Loucy (cell line): ENCODE data around the gene GLRX2.

Experiments
- H2AFZ ChIP-seq: fragments of 200-600 bp; sonication (generic); 2 replicates; pipeline ENCODE4 v1.6.0; 2016; ENCODE audit warnings: antibody characterized with exemption, mild to moderate bottlenecking, low read length, moderate library complexity
- H3F3A ChIP-seq: fragments of 200-600 bp; 2 replicates; pipeline ENCODE4 v1.6.0; 2016; ENCODE audit warnings: antibody characterized with exemption, low read depth, mild to moderate bottlenecking
- H3K27me3 ChIP-seq: fragments of 200-600 bp; sonication (generic); 2 replicates; pipeline ENCODE4 v1.6.1; 2014; ENCODE audit warnings: low read length, mild to moderate bottlenecking; ENCODE audit not compliant: insufficient read depth, poor library complexity, severe bottlenecking
- H3K36me3 ChIP-seq: fragments of 200-600 bp; sonication (generic); 2 replicates; pipeline ENCODE4 v1.6.1; 2016; ENCODE audit warnings: low read length; ENCODE audit not compliant: insufficient read depth
- H3K4me1 ChIP-seq: fragments of 200-600 bp; sonication (generic); 2 replicates; pipeline ENCODE4 v1.5.1; 2014; ENCODE audit warnings: low read length, mild to moderate bottlenecking; ENCODE audit not compliant: insufficient read depth, poor library complexity, severe bottlenecking
- H3K4me2 ChIP-seq: fragments of 200-600 bp; sonication (generic); 2 replicates; pipeline ENCODE4 v1.6.0; 2014; ENCODE audit warnings: antibody characterized with exemption, low read length, low read depth, mild to moderate bottlenecking; ENCODE audit not compliant: poor library complexity, severe bottlenecking
- H3K4me3 ChIP-seq: fragments of 200-600 bp; sonication (generic); 2 replicates; pipeline ENCODE4 v1.5.1; 2014; ENCODE audit warnings: low read length, mild to moderate bottlenecking, mixed read lengths; ENCODE audit not compliant: poor library complexity, severe bottlenecking
- H3K79me2 ChIP-seq: fragments of 200-600 bp; sonication (generic); 2 replicates; pipeline ENCODE4 v1.6.1; 2014; ENCODE audit warnings: low read length; ENCODE audit not compliant: insufficient read depth
- H3K9ac ChIP-seq: fragments of 200-600 bp; sonication (generic); 2 replicates; pipeline ENCODE4 v1.6.0; 2014; ENCODE audit warnings: mild to moderate bottlenecking, low read depth, low read length, moderate library complexity; ENCODE audit not compliant: poor library complexity, severe bottlenecking
- H3K9me2 ChIP-seq: fragments of 200-600 bp; sonication (generic); replicated peaks from 2 replicates; pipeline ENCODE4 v1.6.1; 2016; ENCODE audit warnings: low read depth, low read length, mixed read lengths
- H3K9me3 ChIP-seq: fragments of 200-600 bp; sonication (generic); 2 replicates; pipeline ENCODE4 v1.6.1; 2014; ENCODE audit warnings: mild to moderate bottlenecking, antibody characterized with exemption, low read length, low read depth; ENCODE audit not compliant: insufficient read depth
- H4K20me1 ChIP-seq: fragments of 200-600 bp; sonication (generic); 2 replicates; pipeline ENCODE4 v1.6.0; 2014; ENCODE audit warnings: antibody characterized with exemption, low read length, mild to moderate bottlenecking; ENCODE audit not compliant: insufficient read depth, poor library complexity, severe bottlenecking
- EZH2phosphoT487 ChIP-seq: fragments of 200-600 bp; IDR thresholded peaks from 2 replicates; pipeline ENCODE4 v1.6.1; 2018; ENCODE audit warnings: antibody characterized with exemption, mild to moderate bottlenecking, moderate library complexity, borderline replicate concordance
- TF ChIP-seq, protein P1 (sequence below): fragments of 200-600 bp; sonication (generic); conservative IDR thresholded peaks from 2 replicates; pipeline ENCODE4 v1.5.1; 2014; ENCODE audit warnings: mild to moderate bottlenecking, antibody characterized with exemption, low read length

The GLRX2 gene

DNA sequence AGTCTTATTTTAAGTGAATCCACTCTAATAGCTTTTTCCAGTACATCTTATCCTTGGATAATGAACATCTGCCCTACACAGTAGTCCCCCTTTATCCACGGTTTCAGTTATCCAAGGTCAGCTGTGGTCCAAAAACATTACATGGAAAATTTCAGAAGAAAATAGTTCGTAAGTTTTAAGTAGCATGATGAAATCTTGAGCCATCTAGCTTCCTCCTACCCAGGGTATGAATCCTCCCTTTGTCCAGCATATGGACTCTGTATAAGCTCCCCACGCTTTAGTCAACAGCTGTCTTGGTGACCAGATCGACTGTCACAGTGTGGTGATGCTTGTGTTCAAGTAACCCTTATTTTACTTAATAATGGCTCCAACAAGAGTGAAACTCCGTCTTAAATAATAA lies 2.6 kb downstream of the GLRX2 start:
- Histone ChIP-seq H4K20me1 (peaks cover 7% of the 10 kb centered on the region), H3K9me3 (no peaks in the 10 kb centered on the region), H3K9ac (no peak overlapping the region), H2AFZ (no peak overlapping the region), H3K4me2 (peak overlapping the region; percentile 93), H3K79me2 (peaks cover 32% of the 10 kb centered on the region), H3K4me3 (no peak overlapping the region), H3K9me2 (no peaks in the 10 kb centered on the region), H3F3A (no peaks in the 10 kb centered on the region), H3K4me1 (peaks cover 20% of the 10 kb centered on the region), H3K27me3 (no peaks in the 10 kb centered on the region), H3K36me3 (peaks cover 15% of the 10 kb centered on the region; the same call in 1 of the 2 replicates)
- TF ChIP-seq, protein P1, sequence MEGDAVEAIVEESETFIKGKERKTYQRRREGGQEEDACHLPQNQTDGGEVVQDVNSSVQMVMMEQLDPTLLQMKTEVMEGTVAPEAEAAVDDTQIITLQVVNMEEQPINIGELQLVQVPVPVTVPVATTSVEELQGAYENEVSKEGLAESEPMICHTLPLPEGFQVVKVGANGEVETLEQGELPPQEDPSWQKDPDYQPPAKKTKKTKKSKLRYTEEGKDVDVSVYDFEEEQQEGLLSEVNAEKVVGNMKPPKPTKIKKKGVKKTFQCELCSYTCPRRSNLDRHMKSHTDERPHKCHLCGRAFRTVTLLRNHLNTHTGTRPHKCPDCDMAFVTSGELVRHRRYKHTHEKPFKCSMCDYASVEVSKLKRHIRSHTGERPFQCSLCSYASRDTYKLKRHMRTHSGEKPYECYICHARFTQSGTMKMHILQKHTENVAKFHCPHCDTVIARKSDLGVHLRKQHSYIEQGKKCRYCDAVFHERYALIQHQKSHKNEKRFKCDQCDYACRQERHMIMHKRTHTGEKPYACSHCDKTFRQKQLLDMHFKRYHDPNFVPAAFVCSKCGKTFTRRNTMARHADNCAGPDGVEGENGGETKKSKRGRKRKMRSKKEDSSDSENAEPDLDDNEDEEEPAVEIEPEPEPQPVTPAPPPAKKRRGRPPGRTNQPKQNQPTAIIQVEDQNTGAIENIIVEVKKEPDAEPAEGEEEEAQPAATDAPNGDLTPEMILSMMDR = no peak
- TF ChIP-seq EZH2phosphoT487 = no peak

DNA sequence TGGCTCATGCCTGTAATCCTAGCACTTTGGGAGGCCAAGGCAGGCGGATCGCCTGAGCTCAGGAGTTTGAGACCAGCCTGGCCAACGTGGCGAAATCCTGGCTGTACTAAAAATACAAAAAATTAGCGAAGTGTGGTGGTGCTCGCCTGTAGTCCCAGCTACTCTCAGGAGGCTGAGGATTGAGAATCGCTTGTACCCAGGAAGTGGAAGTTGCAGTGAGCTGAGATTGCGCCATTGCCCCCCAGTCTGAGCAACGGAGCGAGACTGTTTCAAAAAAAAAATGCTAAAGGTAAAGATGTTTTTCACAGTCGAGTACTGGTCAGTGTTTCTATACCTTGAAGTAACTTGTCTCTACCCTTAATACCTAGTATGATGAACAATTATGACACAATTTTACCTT lies 11.1 kb downstream of the GLRX2 start:
- Histone ChIP-seq H3K4me2 (no peak overlapping the region), H3K27me3 (no peaks in the 10 kb centered on the region), H3K36me3 (peaks cover 15% of the 10 kb centered on the region; the same call in 1 of the 2 replicates), H3K9me2 (no peaks in the 10 kb centered on the region), H3K4me3 (no peak overlapping the region), H3F3A (no peaks in the 10 kb centered on the region), H3K9me3 (no peaks in the 10 kb centered on the region), H2AFZ (no peak overlapping the region), H3K79me2 (no peaks in the 10 kb centered on the region), H4K20me1 (no peaks in the 10 kb centered on the region), H3K4me1 (no peaks in the 10 kb centered on the region), H3K9ac (no peak overlapping the region)
- TF ChIP-seq, protein P1 = no peak
- TF ChIP-seq EZH2phosphoT487 = no peak

DNA sequence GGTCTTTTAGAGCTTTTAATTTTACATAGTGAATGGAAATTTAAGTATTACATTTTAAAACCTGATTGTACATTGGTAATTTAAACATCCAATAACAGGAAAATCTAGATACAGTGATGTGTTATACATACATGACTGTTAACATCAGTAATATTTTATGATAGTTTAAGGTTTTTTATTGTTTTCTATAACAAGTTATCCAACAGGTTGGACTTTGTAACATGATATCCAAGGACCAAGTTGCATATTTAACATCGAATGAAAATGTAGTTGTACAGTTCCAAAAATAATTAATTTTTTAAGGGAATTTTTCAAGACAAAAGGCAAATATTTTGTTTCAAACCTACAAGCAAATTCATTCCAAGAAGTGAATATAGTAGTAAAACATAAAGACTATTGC lies 14.3 kb downstream of the GLRX2 start:
- Histone ChIP-seq H3K4me2 (no peak overlapping the region), H3K9me3 (no peaks in the 10 kb centered on the region), H3K27me3 (no peaks in the 10 kb centered on the region), H3K9ac (no peak overlapping the region), H3K4me1 (no peaks in the 10 kb centered on the region), H3K9me2 (no peaks in the 10 kb centered on the region), H3K36me3 (peaks cover 16% of the 10 kb centered on the region; the same call in 1 of the 2 replicates), H3F3A (no peaks in the 10 kb centered on the region), H4K20me1 (no peaks in the 10 kb centered on the region), H2AFZ (no peak overlapping the region), H3K79me2 (no peaks in the 10 kb centered on the region), H3K4me3 (no peak overlapping the region)
- TF ChIP-seq, protein P1 = no peak
- TF ChIP-seq EZH2phosphoT487 = no peak
